ENCODE results near the gene AMPD1. TPM values are rescaled to one million over a fixed set of nuclear protein-coding genes. Genes with fewer than 3 reads are reported as not detected.

AMPD1 gene
- polyA plus RNA-seq, 4 donors, result not detected

GRCh38 chr1:114701931-114702330 is 6.6 kb upstream of the AMPD1 start:
- no peak for DNase-seq (ENCODE audit: low read depth in 4 of 4, low spot score in 3 of 4)

GRCh38 chr1:114700036-114700600 is 4.8 kb upstream of the AMPD1 start:
- no peak for DNase-seq (ENCODE audit: low read depth in 4 of 4, low spot score in 3 of 4)

GRCh38 chr1:114696810-114697209 is 1.5 kb upstream of the AMPD1 start:
- no peak for DNase-seq (ENCODE audit: low read depth in 4 of 4, low spot score in 3 of 4)

- DNase-seq (ENCODE audit: low read depth in 4 of 4, low spot score in 3 of 4), result no peak
Observed at GRCh38 chr1:114694540-114695310, 621 bp downstream of the AMPD1 start.

GRCh38 chr1:114692947-114693346 is 2.4 kb downstream of the AMPD1 start:
- no peak for DNase-seq (ENCODE audit: low read depth in 4 of 4, low spot score in 3 of 4)

- no peak for DNase-seq (ENCODE audit: low read depth in 4 of 4, low spot score in 3 of 4)
Observed at GRCh38 chr1:114691061-114691460, 4.3 kb downstream of the AMPD1 start.

GRCh38 chr1:114690148-114690547 is 5.2 kb downstream of the AMPD1 start:
- DNase-seq (ENCODE audit: low read depth in 4 of 4, low spot score in 3 of 4), result no peak

- DNase-seq (ENCODE audit: low read depth in 4 of 4, low spot score in 3 of 4), result no peak
Observed at GRCh38 chr1:114688526-114688925, 6.8 kb downstream of the AMPD1 start.

- DNase-seq (ENCODE audit: low read depth in 4 of 4, low spot score in 3 of 4), result no peak
Observed at GRCh38 chr1:114685851-114686250, 9.5 kb downstream of the AMPD1 start.

- no peak for DNase-seq (ENCODE audit: low read depth in 4 of 4, low spot score in 3 of 4)
Observed at GRCh38 chr1:114677691-114678090, 17.7 kb downstream of the AMPD1 start.

GRCh38 chr1:114676115-114676514 is 19.2 kb downstream of the AMPD1 start:
- no peak for DNase-seq (ENCODE audit: low read depth in 4 of 4, low spot score in 3 of 4)

- no peak for DNase-seq (ENCODE audit: low read depth in 4 of 4, low spot score in 3 of 4)
Observed at GRCh38 chr1:114671939-114672275, 23.4 kb downstream of the AMPD1 start.

- DNase-seq (ENCODE audit: low read depth in 4 of 4, low spot score in 3 of 4), result no peak
Observed at GRCh38 chr1:114671011-114671938, 24.1 kb downstream of the AMPD1 start.

- peak; percentile 72 to 80 (median 76) for DNase-seq (ENCODE audit: low read depth in 4 of 4, low spot score in 3 of 4)
Observed at GRCh38 chr1:114670083-114671010, 25.0 kb downstream of the AMPD1 start.

GRCh38 chr1:114669562-114670082 is 25.7 kb downstream of the AMPD1 start, which contains the start of gene DENND2C:
DENND2C (minus strand) TSS chr1:114670049; CDS start chr1:114625984, 44,065 bp downstream.
- peak in 1 of 4 donors; percentile 7 for DNase-seq (ENCODE audit: low read depth in 4 of 4, low spot score in 3 of 4)

- DNase-seq (ENCODE audit: low read depth in 4 of 4, low spot score in 3 of 4), result no peak
Observed at GRCh38 chr1:114668784-114669561, 26.4 kb downstream of the AMPD1 start.

- no peak for DNase-seq (ENCODE audit: low read depth in 4 of 4, low spot score in 3 of 4)
Observed at GRCh38 chr1:114668373-114668772, 27.0 kb downstream of the AMPD1 start.

- no peak for DNase-seq (ENCODE audit: low read depth in 4 of 4, low spot score in 3 of 4)
Observed at GRCh38 chr1:114666954-114667353, 28.4 kb downstream of the AMPD1 start.

- no peak for DNase-seq (ENCODE audit: low read depth in 4 of 4, low spot score in 3 of 4)
Observed at GRCh38 chr1:114660238-114660637, 35.1 kb downstream of the AMPD1 start.

Measured in left renal pelvis (tissue), 4 donors.